Kidney epithelial cell (primary cell): ENCODE measurements around the gene CACNB1. TPM values are rescaled to one million over a fixed set of nuclear protein-coding genes. Genes with fewer than 3 reads are reported as not detected.

Source experiments
- DNase-seq: peaks from one replicate; pipeline ENCODE4 v3.0.0-alpha.2; 2010; ENCODE audit warnings: low read depth
- H3K27me3 ChIP-seq: 2 replicates; pipeline ENCODE4 v1.6.0; 2011; ENCODE audit warnings: low read length; ENCODE audit not compliant: control insufficient read depth, insufficient read depth
- H3K36me3 ChIP-seq: 2 replicates; pipeline ENCODE4 v1.5.1; 2011; ENCODE audit warnings: low read length; ENCODE audit not compliant: control insufficient read depth, insufficient read depth
- H3K4me3 ChIP-seq: 2 replicates; pipeline ENCODE4 v1.5.1; 2011; ENCODE audit warnings: low read depth, mild to moderate bottlenecking, control low read depth, low read length
- CTCF ChIP-seq: IDR thresholded peaks from 2 replicates; pipeline ENCODE4 v1.5.1; 2011; ENCODE audit warnings: mild to moderate bottlenecking, moderate library complexity, low read length, control low read depth, inconsistent platforms; ENCODE audit not compliant: insufficient read depth, poor library complexity, severe bottlenecking
- total RNA-seq: library from RNA; depleted of rRNA; stranded (reverse); fragments of >200 nt; gene quantifications from 2 replicates; pipeline ENCODE4 v1.2.3, GENCODE V29; 2015

The CACNB1 gene
- total RNA-seq, 1 donor from 2014 or later = 6.0 TPM

- H3K27me3 ChIP-seq = peaks cover 55% of the 10 kb centered on the region
- H3K36me3 ChIP-seq = no peaks in the 10 kb centered on the region
- H3K4me3 ChIP-seq = no peak overlapping the region
- no peak for DNase-seq
- TF ChIP-seq CTCF = no peak
Observed at GRCh38 chr17:39229274-39229913, 31.9 kb upstream of the CACNB1 start.

GRCh38 chr17:39227364-39227919 is 30.0 kb upstream of the CACNB1 start:
- H3K4me3 ChIP-seq = no peak overlapping the region
- H3K27me3 ChIP-seq = peaks cover 71% of the 10 kb centered on the region
- no peak for DNase-seq
- TF ChIP-seq CTCF = no peak
- H3K36me3 ChIP-seq = no peaks in the 10 kb centered on the region

- H3K4me3 ChIP-seq = peak overlapping the region; percentile 9
- TF ChIP-seq CTCF = no peak
Observed at GRCh38 chr17:39225959-39226683, 28.7 kb upstream of the CACNB1 start.

GRCh38 chr17:39225308-39225958 is 28.0 kb upstream of the CACNB1 start, which contains the start of gene STAC2:
STAC2 (minus strand) TSS chr17:39225945; CDS start chr17:39225502, 443 bp downstream.
- H3K36me3 ChIP-seq = no peaks in the 10 kb centered on the region
- DNase-seq = no peak
- H3K4me3 ChIP-seq = peak within 1 kb of the TSS; percentile 9
- no peak for TF ChIP-seq CTCF
- peaks cover 64% of the 10 kb centered on the region for H3K27me3 ChIP-seq

More at GRCh38 chr17:39225959-39226683, 28.7 kb upstream of the CACNB1 start:
- no peak for DNase-seq
- no peaks in the 10 kb centered on the region for H3K36me3 ChIP-seq
- H3K27me3 ChIP-seq = peaks cover 64% of the 10 kb centered on the region

GRCh38 chr17:39224778-39225307 is 27.4 kb upstream of the CACNB1 start:
- Histone ChIP-seq H3K36me3 (no peaks in the 10 kb centered on the region), H3K4me3 (no peak overlapping the region), H3K27me3 (peaks cover 64% of the 10 kb centered on the region)
- no peak for TF ChIP-seq CTCF
- DNase-seq = no peak
